T follicular helper cell (primary cell): ENCODE data around the gene COL4A2.
A peak's percentile ranks its signal among the peaks of the same experiment; 100 is the strongest.

Experiments used
- DNase-seq: peaks from one replicate; pipeline ENCODE4 v3.0.0-alpha.2; 2020; ENCODE audit warnings: low read depth

COL4A2 gene

DNA sequence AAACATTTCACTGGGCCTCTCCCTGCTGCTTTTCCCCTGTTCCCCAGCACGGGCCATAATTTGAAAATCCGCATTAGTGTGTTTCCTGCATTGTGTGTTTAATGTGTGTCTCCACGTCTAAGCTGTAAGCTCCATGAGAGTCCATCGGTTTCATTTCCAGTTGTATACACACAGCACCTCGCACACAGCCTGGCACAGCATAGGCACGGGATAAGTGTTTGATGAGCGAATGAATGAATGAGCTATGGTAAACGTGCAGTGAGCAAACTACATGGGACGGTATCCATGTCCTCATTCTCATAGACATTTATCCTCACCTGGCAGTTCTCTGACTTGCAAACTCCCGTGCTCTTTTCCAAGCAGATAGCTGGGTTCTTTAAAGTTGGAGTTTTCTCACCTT lies 148.4 kb downstream of the COL4A2 start:
- no peak for DNase-seq

DNA sequence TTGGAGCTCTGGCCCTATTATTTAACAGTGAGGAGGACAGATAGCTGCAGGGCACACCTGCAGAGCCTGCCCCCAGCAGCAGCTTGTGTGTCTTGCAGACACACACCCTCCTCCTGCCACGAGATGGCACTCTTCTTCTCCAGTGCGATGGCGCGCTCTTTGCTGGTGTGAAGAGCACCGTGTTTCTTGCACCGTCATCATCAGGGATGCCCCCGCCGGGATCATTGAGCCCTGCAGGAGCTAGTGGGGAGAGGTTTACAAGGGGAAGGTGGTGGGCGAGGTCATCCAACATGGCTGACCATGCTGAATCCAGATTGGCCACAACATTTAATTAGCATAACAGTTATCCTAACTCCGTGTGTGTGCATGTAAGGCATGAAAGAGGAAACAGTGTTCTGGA lies 148.9 kb downstream of the COL4A2 start:
- DNase-seq, result peak; percentile 34

DNA sequence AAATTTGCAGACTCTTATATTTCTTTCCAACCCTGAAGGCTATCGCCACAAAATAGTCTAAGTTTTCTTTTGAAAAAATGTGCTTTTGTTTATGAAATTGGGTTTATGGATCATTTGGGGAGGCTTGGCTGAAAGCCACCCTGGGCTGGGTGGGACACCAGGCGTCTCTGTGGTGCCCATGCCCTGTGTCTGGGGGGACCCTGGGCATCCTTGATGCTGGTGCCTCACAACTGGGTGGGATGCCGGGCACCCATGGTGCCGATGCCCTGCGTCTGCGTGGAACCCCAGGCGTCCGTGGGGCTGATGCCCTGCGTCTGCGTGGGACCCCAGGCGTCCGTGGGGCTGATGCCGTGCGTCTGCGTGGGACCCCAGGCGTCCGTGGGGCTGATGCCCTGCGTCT lies 149.5 kb downstream of the COL4A2 start:
- DNase-seq, result no peak

DNA sequence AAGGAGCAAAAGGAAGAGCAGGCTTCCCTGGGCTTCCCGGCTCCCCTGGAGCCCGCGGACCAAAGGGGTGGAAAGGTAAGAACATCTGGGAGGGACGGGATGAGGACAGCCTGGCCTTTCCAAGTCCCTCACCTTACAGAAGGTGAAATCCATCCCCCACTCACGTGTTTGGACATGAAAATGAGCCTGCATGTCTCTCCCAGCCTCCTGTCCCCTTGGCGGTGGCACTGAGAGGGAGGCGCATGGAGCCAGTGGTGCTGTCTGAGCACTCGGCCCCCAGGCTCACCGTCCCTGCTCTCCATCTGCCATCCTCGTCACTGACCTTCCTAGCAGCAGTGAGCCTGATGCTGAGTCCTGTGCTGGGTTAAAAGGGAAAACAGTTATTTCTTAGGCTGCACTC lies 150.3 kb downstream of the COL4A2 start:
- no peak for DNase-seq

DNA sequence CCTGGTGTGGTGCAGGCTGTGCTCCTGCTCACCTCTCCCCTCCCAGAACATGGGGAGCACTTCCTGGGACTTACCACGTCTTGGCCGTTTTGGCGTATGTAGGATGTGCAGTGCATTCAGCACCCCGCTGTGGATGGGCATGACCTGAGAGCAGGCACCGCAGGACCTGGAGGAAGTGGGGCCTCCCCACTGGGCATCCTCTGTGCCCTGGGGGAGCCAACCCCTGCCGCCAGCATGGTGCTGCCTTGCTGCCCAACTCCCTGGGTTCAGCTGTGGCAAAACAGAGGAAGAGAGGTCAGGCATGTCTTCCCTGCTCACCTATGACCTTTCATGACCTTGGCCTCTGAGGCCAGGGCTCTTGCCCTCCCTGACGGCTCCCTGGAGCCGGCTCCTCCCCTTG lies 150.9 kb downstream of the COL4A2 start:
- no peak for DNase-seq

DNA sequence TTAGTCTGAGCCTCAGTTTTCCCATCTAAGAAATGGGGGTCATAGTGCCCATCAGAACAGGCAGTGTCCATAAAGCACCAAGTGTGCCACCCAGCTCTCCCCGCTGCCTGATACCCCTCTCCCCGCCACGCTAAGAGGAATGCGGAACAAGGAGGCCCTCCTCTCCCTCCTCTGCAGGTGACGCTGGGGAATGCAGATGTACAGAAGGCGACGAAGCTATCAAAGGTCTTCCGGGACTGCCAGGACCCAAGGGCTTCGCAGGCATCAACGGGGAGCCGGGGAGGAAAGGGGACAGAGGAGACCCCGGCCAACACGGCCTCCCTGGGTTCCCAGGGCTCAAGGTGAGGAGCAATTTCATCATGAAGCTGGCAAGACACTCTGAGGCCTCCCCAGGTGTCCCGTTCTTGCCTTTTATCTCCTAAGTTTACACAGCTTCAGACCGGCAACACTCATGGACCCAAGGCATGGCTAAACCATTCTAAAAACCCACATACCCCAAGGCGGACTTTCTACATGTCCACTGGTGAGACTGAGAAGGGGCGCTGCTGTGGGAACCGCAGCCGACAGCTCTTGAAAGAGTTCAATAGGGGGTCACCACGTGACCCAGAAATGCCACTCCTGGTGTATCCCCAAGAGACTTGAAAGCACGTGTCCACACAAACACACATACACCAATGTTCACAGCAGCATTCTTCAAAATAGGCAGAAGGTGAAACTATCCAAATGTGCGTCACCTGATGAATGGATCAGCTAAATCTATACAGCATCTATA lies 151.7 kb downstream of the COL4A2 start:
- no peak for DNase-seq

DNA sequence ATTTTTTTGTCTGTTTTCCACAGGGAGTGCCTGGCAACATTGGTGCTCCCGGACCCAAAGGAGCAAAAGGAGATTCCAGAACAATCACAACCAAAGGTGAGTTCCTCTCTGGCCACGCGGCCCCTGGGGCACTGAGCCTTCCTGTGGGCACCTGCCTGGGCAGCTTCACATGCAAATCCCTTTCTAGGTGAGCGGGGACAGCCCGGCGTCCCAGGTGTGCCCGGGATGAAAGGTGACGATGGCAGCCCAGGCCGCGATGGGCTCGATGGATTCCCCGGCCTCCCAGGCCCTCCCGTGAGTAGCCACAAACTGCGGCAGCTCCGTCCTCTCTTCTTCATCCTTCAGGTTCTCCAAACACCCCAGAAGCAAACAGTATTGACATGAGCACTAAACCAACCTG lies 155.0 kb downstream of the COL4A2 start:
- DNase-seq, result no peak

DNA sequence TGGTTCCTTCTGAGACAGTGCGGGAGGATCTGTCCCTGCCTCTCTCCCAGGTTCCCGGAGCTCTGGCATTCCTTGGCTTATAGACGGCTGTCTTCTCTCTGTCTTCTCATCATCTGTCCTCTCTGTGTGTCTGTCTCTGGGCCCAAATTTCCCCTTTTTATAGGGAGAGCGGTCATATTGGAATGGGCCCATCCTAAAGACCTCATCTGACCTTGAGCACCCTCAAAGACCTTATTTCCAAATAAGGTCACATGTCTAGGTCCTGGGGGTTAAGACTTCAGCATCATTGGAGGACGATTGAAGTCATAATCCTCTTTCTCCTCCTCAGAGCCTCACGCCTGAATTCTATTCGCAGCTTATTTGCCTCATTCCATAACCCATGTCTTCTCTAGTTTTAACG lies 156.1 kb downstream of the COL4A2 start:
- no peak for DNase-seq

DNA sequence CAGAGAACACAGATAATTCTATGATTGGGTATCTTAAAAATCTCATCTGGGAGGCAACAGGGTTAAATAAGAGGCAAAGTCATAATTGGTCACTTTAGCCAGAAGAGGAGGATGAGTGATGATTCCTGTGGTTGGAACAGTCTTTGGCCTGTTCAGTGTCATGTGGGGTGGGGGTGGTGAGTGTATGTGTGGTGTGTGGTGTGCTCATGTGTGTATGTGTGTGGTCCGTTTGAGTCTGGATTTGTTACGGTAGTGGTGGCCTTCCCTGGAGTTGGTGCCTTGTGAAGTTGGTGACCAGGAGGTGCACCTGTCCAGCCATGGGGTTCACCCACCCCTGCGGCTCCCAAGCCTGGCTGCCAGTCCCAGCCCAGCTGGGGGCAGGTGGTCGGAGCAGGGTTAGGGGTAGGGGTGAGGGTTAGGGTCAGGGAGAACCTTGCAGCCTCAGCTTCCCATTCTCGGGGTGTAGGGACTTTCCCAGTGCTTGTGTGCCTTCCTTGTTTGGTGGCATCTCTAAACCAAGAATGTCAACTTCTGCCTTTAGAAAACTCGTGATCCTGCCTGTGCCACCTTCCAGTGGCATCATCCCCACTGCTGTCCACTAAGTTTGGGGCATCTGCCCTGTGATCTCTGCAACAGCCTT lies 156.9 kb downstream of the COL4A2 start:
- no peak for DNase-seq

DNA sequence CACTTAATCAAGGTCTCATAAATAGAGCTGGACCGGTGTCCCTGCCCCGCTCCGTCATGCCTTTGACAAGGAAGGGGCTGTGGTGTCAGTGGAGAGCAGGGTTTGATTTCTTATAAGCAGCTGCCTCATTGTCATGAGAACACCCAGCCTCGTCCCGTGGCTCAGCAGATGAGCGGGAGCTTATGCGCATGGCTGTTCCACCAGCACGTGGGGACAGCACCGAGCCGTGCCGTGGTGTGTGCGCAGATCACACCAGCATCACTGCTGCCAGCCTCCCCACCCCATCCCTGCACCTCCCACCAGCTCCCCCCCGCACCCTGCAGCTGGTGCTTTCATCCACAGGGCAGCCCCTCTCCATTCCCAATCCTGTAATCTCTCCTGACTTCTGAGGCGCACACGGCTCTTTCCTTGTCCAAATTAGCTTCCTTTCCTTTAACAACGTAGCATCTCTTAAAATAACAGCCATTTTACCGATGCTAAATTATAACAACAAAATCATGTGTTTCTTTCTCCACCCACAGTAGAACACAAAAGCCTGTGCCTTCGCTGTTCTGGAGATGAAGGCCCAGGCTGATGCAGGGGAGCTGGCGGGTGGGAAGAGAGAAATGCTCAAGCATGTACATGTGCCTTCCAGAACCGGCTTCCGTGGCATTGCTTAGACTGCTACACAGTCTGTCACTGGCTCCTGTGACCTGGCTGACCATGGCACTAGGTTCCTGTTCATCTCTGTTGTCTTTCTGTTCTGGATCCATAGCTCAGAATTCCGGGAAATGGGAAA lies 157.7 kb downstream of the COL4A2 start:
- no peak for DNase-seq

DNA sequence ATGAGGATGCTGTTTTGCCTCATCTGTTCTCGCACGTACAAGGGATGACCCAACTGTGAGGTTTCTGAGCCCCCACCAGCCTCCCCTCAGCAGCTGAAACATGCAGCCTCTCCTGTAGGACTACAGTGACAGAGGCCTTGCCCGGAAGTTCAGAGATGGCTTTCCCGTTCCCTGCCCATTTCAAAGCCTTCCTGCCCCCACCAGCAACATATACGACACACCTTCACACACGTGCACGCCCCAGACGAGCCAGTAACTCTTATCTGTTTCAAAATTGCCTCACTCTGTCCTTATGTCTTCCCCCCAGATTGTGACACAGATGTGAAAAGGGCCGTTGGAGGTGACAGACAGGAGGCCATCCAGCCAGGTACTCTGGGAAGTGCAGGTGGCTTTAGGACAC lies 158.6 kb downstream of the COL4A2 start:
- DNase-seq, result no peak

DNA sequence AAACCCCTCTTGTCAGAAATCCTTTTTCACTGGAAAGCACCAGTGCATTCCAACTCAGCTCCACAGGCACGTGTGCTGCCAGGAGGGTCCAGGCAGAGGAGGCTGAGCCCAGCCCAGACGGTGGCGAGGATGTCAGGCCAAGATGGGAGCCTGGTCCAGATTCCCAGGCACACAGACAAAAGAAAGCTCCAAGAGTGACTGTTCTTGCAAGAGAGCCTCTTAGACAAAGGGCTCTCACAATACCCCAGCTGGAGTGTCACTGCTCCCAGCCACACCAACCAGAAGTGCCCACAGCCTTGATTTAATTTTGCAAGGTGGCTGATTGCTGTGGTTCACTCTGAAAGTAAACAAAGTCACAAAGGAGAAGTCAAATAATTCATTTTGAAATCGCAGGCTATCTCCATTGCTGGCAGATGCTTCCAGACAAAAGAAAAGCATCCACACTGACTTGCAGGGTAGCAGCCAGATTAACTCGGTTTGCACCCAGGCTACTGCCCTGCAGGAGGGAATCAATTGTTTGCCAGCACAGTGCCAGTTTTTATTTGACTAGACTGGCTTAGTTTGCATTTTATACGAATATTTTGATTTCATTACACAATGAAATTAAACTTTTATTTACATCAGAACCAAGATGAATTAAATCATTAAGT lies 159.3 kb downstream of the COL4A2 start:
- no peak for DNase-seq

DNA sequence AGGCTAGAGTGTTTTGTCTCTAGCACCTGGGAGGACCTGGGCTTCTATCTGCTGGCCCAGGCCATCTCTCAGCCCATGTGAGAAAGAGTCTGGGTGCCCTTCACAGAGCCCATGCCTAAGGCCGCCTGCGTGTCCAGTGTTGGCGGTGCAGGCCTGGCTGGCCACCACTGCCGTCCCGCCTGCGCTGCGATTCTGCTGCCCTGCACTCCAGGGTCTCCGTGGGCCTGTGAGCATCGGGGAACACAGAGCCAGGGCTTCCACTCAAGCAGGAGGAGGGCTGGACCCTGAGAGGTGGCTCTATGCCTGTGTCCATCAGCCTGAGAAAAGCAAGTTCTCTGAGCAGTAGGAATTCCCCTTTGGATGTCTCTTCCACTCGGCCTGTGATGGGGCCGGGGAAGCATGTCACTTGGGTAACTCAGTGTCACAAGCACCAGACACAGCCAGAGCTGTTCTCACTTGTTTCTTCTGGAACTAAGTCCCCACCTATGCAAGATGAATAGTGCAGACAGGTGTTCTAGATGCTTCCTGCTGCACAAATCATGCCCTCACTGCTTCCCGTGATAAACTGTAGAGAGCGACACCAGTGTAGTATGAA lies 160.5 kb downstream of the COL4A2 start:
- no peak for DNase-seq

DNA sequence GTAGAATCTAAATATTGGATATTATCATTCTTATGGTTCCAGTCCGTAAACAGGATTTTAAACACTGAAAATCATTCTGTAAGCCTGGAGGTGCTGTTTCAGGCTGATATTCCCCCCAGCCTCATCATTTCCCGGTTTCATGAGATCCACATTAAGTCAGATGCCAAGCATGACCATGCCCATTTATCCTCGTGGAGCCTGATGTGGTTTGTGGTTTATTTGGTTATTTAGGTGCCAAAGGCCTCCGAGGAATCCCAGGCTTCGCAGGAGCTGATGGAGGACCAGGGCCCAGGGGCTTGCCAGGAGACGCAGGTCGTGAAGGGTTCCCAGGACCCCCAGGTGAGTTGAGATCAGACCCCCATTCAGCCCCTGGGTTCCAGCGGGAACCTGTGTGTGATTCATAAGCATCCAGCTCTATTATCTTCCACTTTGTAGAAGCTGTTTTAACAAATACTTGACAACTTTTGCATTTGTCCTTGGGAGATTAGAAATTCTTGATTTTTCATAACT lies 162.0 kb downstream of the COL4A2 start:
- no peak for DNase-seq

DNA sequence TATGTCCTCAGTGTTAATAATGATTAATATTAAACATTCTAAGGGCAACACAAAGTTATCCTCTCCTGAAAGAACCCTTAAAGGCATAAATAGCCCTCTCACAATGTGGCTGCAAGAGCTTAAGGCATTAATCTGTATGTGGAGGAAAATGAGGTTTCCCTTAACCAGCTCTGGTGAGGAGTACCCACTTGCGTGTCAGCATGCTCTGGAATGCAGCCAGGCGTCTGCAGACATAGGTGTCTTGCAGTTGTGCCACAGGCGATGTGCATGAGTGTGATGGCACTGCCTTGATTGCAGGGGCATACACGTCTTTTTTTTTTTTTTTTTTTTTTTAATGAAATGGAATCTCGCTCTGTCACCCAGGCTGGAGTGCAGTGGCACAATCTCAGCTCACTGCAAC lies 162.5 kb downstream of the COL4A2 start:
- DNase-seq, result no peak

DNA sequence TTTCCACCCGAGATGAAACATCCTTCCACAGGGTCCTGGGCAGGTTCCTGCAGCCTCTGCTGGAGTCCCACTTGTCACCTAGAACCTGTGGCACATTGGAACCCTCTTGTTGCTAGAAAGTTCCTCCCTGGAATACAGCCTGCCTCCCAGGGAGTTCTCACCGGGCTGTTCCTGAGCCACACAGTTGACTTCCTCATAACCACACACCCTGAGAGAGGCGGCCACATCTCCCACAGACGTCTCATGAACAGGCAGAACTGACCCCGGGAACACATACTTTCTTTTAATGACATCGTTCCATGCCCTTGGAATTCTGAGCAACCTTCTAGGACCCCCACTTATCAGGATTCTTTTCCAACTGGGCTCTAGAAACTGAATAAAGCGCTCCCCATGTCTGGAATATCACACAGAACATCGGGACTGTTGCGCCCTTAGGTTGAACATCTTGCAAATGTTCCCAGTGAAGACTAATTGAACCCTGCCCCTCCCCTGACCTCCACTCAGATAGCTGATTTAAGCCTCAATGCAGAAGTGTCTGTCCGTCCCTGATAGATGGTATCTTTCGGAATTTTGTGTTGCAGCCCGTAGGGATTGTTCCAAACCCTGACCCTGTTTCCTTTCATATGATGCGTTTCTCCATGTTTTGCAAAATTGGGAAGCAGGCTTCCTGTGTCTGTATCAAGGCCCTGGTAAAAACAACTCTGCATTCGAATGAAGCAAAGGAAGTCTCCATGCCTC lies 163.4 kb downstream of the COL4A2 start:
- DNase-seq, result no peak

DNA sequence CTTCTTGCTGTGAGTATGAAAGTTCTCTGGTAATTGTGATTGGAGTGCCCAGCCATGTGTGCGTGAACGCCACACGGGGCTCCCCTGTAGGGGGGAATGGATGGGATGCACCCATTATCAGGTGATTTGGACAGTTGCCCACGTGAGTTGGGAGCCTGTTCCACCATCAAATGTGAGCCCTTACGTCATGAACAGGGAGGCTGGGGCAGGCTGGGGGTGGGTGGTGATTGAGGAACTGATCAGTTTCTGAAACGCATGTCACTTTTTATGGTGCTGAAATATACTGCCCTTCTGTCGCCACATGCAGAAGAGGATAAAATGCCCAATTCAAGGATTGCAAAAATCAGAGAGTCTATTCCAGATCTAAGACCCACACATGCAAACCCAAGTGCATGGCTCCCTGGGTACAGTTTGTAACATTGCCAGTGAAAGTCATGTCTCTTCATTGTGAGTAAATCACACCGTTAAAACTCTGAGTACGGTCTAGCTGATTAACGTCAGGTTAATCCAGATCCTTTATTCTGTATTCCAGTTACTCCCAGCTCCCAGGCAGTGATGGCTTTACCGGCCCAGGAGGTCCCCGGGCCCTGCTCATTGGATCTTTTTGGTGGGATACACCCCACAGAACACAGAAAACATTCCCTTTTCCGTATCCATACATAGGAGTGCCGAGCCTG lies 164.2 kb downstream of the COL4A2 start:
- DNase-seq, result no peak

DNA sequence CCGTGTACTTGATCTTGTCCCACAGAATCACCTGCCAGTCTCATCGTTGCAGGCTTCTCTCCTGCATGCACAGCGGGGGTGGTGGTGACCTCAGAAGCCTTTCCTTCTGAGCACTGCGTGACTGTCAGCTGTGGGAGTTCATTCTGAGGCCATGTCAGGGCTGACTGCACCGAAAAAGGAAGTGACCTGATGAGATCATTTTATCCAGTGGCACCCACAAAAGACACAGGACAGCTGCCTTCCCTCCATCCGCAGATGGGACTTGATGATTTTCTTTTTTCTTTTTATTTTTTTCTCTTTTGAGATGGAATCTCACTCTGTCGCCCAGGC lies 164.7 kb downstream of the COL4A2 start:
- DNase-seq, result no peak

DNA sequence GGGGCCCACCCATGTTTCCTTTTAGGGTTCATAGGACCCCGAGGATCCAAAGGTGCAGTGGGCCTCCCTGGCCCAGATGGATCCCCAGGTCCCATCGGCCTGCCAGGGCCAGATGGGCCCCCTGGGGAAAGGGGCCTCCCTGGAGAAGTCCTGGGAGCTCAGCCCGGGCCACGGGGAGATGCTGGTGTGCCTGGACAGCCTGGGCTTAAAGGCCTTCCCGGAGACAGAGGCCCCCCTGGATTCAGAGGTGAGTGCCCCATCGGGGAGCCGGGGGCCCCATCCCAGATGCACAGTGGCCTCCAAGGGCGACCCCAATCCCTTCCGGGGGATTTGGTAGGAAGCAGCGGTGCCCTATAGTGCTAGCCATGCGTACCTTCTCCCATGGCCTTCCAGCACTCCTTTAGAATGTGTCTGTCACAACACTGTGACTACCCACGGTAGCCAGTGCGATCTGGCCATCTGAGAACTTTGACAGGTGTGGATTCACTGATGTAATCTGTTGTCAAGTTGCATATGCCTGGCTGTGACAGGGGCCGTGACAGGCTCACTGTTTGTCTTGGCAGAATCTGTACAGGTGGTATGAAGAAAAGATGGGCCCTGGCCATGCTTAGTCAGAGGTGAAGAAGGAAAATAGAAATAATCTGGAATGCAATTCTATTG lies 165.9 kb downstream of the COL4A2 start:
- DNase-seq, result no peak

DNA sequence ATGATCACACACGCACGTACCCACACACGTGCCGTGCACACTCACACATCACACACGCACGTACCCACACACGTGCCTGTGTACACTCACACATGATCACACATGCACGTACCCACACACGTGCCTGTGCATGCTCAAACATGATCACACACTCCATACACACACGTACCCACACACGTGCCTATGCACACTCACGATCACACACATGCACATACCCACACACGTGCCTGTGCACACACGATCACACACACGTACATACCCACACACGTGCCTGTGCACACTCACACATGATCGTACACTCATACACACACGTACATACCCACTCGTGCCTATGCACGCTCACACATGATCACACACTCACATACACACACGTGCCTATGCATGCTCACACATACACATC lies 167.6 kb downstream of the COL4A2 start:
- DNase-seq, result no peak
